ENCODE measurements around the gene BCL2.
A peak's percentile ranks its signal among the peaks of the same experiment; 100 is the strongest.

GRCh38 chr18:63367053-63367953 is 47.7 kb upstream of the BCL2 start, which contains the start of gene KDSR:
- TF ChIP-seq ZNF138 (CRISPR knock-in tag; conservative IDR thresholded peaks at IDR 0.05), result no peak
- no peak for TF ChIP-seq CTCF (IDR thresholded peaks at IDR 0.05)
- 0 out of 2 replicates have a peak, but pooled peaks have one; percentile 19 for TF ChIP-seq CREB1 (CRISPR knock-in tag; IDR thresholded peaks at IDR 0.05)
- TF ChIP-seq MAX (CRISPR knock-in tag; IDR thresholded peaks at IDR 0.05), result peak; percentile 51
- TF ChIP-seq ATF3 (CRISPR knock-in tag; conservative IDR thresholded peaks at IDR 0.05), result no peak
- TF ChIP-seq TP53 (CRISPR knock-in tag; IDR thresholded peaks at IDR 0.05), result peak; percentile 4
- no peak for TF ChIP-seq ATF1 (CRISPR knock-in tag; IDR thresholded peaks at IDR 0.05)
- TF ChIP-seq HMGA2 (CRISPR knock-in tag; IDR thresholded peaks at IDR 0.05), result no peak
- peak; percentile 49; the same call in 1 of the 2 replicates for TF ChIP-seq USF1 (CRISPR knock-in tag; IDR thresholded peaks at IDR 0.05)
- no peak; the same call in none of the 2 replicates for TF ChIP-seq SP1 (CRISPR knock-in tag; conservative IDR thresholded peaks at IDR 0.05)
- TF ChIP-seq FOXK1 (CRISPR knock-in tag; IDR thresholded peaks at IDR 0.05), result 0 out of 2 replicates have a peak, but pooled peaks have one; percentile 66
